ENCODE measurements around the gene CDA.

Gene CDA

DNA sequence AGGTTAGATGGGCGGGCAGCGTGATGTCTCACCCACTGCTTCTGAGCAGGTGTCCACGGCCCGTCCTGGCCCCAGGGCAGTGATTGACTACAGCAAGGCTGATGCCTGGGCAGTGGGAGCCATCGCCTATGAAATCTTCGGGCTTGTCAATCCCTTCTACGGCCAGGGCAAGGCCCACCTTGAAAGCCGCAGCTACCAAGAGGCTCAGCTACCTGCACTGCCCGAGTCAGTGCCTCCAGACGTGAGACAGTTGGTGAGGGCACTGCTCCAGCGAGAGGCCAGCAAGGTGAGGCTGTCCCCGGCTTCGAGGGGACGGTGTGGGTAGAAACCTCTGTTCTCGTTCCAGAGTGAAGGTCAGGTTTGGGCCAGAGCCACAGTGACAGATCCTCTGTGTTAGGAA lies 60.0 kb downstream of the CDA start:
- DNase-seq (ENCODE audit: low read depth in 2 of 2) = no peak

- no peak for DNase-seq (ENCODE audit: low read depth in 2 of 2)
These were observed 63.4 kb downstream of the CDA start for GRCh38 chr1:20652300-20652699.

DNA sequence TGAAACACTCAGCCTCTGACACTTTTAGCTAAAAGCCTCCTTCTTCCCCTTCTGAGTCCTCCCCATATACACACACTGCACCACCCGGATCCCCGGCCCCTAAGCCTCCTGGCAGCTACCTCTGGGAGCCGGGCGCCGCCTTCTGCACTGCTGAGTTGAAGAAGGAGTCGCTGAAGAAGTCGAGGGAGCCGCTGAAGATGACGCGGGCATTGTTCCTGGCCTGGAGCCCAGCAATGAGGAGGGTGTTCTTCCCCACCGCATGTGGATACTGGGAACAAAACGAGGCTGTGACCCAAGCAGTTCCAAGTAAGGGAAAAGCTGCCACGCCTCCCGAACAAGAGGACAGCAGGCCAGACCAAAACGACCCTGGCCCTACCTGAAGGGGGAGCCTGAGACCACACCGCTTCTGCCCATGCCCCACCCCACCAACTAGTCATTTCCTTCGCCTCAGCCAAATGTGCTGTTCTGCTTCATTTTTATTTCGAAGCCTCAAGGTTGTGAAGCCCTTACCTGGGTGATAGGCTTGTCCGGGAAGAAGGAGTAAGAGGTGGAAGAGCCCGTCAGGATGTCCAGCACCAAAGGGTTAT lies 65.3 kb downstream of the CDA start:
- DNase-seq (ENCODE audit: low read depth in 2 of 2) = no peak

GRCh38 chr1:20657024-20657423 lies 68.1 kb downstream of the CDA start:
- DNase-seq (ENCODE audit: low read depth in 2 of 2) = no peak

GRCh38 chr1:20658166-20658915 lies 69.4 kb downstream of the CDA start:
- no peak for DNase-seq (ENCODE audit: low read depth in 2 of 2)

DNA sequence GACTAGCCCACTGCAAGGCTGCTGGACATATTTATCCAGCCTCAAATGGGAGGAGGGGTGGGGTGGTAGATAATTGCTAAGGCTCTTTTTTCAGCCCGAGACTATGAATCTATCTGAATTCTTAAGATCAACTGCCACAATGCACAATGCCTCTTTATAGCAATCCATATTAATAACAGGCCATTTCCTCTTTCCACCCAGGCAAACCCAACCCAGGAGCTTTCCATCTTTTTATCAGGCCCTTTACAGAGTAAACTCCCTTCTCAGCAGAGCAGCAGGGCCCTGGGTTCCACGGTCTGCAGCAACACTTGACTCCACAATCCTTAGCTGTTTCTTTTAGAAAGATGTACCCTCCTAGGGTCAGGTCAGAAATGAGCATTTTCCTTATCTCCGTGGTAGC lies 71.5 kb downstream of the CDA start:
- DNase-seq (ENCODE audit: low read depth in 2 of 2) = no peak

- DNase-seq (ENCODE audit: low read depth in 2 of 2) = no peak
These were observed 71.9 kb downstream of the CDA start for GRCh38 chr1:20660847-20661206.

GRCh38 chr1:20661207-20662109 lies 72.6 kb downstream of the CDA start, which contains the start of gene DDOST:
TSS of gene DDOST (minus strand) at chr1:20661369. CDS start at chr1:20661350, 19 bp downstream.
- peak; percentile 71 to 85 for DNase-seq (ENCODE audit: low read depth in 2 of 2)

- no peak for DNase-seq (ENCODE audit: low read depth in 2 of 2)
These were observed 73.2 kb downstream of the CDA start for GRCh38 chr1:20662110-20662475.

GRCh38 chr1:20663365-20663764 lies 74.5 kb downstream of the CDA start:
- DNase-seq (ENCODE audit: low read depth in 2 of 2) = no peak

DNA sequence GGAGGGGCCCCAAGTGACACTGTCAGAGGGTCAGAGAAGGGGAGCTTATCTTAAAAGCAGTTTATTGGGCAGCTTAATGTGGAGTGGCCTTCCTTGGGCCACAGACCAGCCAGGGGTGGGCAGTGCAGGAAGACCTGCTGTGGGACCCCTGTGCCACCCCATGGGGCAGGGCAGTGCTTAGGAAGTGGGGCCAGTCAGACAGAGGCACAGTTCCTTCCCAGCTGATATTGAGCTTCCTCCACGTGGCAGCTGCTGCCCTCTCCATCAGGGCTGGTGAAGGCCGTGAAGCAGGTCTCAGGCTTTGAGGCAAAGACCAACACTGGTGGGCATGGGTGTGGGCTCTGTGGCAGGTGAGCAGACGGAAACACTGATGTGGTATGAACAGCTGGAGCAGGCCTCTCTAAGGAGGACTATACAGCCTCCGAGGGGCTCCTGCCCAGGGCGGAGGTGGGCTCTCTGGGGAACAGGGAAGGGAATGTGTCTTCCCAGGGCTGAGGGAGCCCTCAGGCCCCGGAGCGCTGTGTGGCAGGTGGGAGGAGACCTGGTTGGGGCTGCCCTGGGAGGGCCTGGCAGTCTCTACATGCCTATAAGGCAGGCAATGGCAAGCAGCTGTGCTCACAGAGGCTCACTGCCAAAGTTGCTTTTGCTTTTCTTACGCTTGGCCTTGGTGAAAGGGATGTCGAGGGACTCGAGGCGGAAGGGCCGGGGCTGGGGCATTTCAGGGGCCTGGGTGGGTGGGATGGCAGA lies 75.2 kb downstream of the CDA start:
- DNase-seq (ENCODE audit: low read depth in 2 of 2) = no peak

- no peak for DNase-seq (ENCODE audit: low read depth in 2 of 2)
These were observed 76.8 kb downstream of the CDA start for GRCh38 chr1:20665726-20666125.

GRCh38 chr1:20666146-20666545 lies 77.2 kb downstream of the CDA start:
- DNase-seq (ENCODE audit: low read depth in 2 of 2) = no peak

DNA sequence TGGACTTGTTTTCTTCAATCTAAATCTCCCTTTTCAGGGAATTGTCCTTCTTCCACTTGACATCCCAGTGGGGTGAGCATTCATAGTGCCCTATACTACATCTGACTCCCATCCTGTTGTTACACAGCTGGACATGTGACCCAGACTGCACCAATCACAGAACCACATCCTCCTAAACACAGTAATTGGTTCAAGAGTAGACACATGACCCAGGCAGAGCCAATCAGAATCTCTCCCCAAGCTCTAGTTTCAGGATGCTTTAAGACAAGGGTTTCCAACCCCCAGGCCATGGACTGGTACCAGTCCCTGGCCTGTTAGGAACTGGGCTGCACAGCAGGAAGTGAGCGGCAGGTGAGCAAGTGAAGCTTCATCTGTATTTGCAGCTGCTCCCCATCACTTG lies 77.9 kb downstream of the CDA start:
- DNase-seq (ENCODE audit: low read depth in 2 of 2) = no peak

Data from stimulated activated CD4-positive, alpha-beta T cell treated with anti-CD3 and anti-CD28 coated beads, Interleukin-1b, Interleukin-23, amount 100 ng/mL, for 1 hour (primary cell).